OCI-LY3 (cell line): Measurements from ENCODE around the gene JAKMIP1.

Experiments
- H2AFZ ChIP-seq: fragments of 200-600, 300-600 bp; shearing (Covaris generic); 2 replicates; pipeline ENCODE4 v1.6.0; 2014; ENCODE audit warnings: antibody characterized with exemption, low read depth, low read length
- H3K27ac ChIP-seq: fragments of 200-600, 300-600 bp; sonication (generic); 2 replicates; pipeline ENCODE4 v1.5.1; 2014; ENCODE audit warnings: mild to moderate bottlenecking, low read length, moderate library complexity, mixed read lengths
- H3K27me3 ChIP-seq: fragments of 200-600, 300-600 bp; sonication (generic); 2 replicates; pipeline ENCODE4 v1.6.1; 2014; ENCODE audit warnings: low read depth, low read length, mixed read lengths
- H3K36me3 ChIP-seq: fragments of 200-600, 300-600 bp; sonication (generic); replicated peaks from 2 replicates; pipeline ENCODE3; 2014; ENCODE audit warnings: low read depth, low read length, mixed read lengths
- H3K4me1 ChIP-seq: fragments of 300-600, 200-600 bp; sonication (generic); 2 replicates; pipeline ENCODE4 v1.6.1; 2014; ENCODE audit warnings: low read length, mixed read lengths
- H3K4me2 ChIP-seq: fragments of 200-600, 300-600 bp; sonication (generic); 2 replicates; pipeline ENCODE4 v1.6.1; 2014; ENCODE audit warnings: low read length, mixed read lengths
- H3K4me3 ChIP-seq: fragments of 300-600, 200-600 bp; sonication (generic); 2 replicates; pipeline ENCODE4 v1.5.1; 2014; ENCODE audit warnings: antibody characterized with exemption, mild to moderate bottlenecking, low read length, moderate library complexity
- H3K79me2 ChIP-seq: fragments of 300-600, 200-600 bp; shearing (Covaris generic); 2 replicates; pipeline ENCODE4 v1.6.1; 2014; ENCODE audit warnings: mild to moderate bottlenecking, low read length, mixed read lengths
- H3K9ac ChIP-seq: fragments of 300-600, 200-600 bp; shearing (Covaris generic); 2 replicates; pipeline ENCODE4 v1.6.0; 2014; ENCODE audit warnings: mild to moderate bottlenecking, low read length, moderate library complexity
- H3K9me3 ChIP-seq: fragments of 200-600, 300-600 bp; shearing (Covaris generic); 2 replicates; pipeline ENCODE4 v1.6.1; 2014; ENCODE audit warnings: low read length, mixed read lengths; ENCODE audit not compliant: insufficient read depth
- H4K20me1 ChIP-seq: fragments of 200-600, 300-600 bp; sonication (generic); 2 replicates; pipeline ENCODE4 v1.6.1; 2016; ENCODE audit warnings: low read length, mixed read lengths; ENCODE audit not compliant: insufficient read depth
- CTCF ChIP-seq: fragments of 200-600, 300-600 bp; sonication (generic); IDR thresholded peaks from 2 replicates; pipeline ENCODE4 v1.5.1; 2014; ENCODE audit warnings: antibody characterized with exemption, low read length, low read depth
- EZH2phosphoT487 ChIP-seq: fragments of 200-600 bp; shearing (Covaris generic); IDR thresholded peaks from 2 replicates; pipeline ENCODE4 v1.6.1; 2018; ENCODE audit warnings: antibody characterized with exemption, mixed run types, low read depth

Gene JAKMIP1

GRCh38 chr4:6001680-6002491 lies 198.5 kb downstream of the JAKMIP1 start:
- Histone ChIP-seq H3K9me3 (no peaks in the 10 kb centered on the region), H3K4me3 (no peak overlapping the region), H3K9ac (no peak overlapping the region), H3K4me2 (no peak overlapping the region), H3K79me2 (no peaks in the 10 kb centered on the region), H3K27ac (no peak overlapping the region), H3K27me3 (peaks cover 3% of the 10 kb centered on the region; the same call in 1 of the 2 replicates), H3K4me1 (no peaks in the 10 kb centered on the region), H2AFZ (no peak overlapping the region), H3K36me3 (no peaks in the 10 kb centered on the region), H4K20me1 (no peaks in the 10 kb centered on the region)
- TF ChIP-seq EZH2phosphoT487 (no peak), CTCF (no peak)

GRCh38 chr4:5999830-6000365 lies 200.5 kb downstream of the JAKMIP1 start:
- Histone ChIP-seq H3K27ac (no peak overlapping the region), H3K4me2 (no peak overlapping the region), H2AFZ (no peak overlapping the region), H3K4me3 (no peak overlapping the region), H4K20me1 (no peaks in the 10 kb centered on the region), H3K9me3 (no peaks in the 10 kb centered on the region), H3K4me1 (no peaks in the 10 kb centered on the region), H3K9ac (no peak overlapping the region), H3K27me3 (peaks cover 3% of the 10 kb centered on the region; the same call in 1 of the 2 replicates), H3K79me2 (no peaks in the 10 kb centered on the region), H3K36me3 (no peaks in the 10 kb centered on the region)
- no peak for TF ChIP-seq EZH2phosphoT487
- TF ChIP-seq CTCF, result no peak

- no peak for TF ChIP-seq CTCF
- no peak for TF ChIP-seq EZH2phosphoT487
- H3K4me3 ChIP-seq, result no peak overlapping the region
- H3K9me3 ChIP-seq, result no peaks in the 10 kb centered on the region
- H3K27me3 ChIP-seq, result peaks cover 3% of the 10 kb centered on the region; the same call in 1 of the 2 replicates
- H3K4me1 ChIP-seq, result no peaks in the 10 kb centered on the region
- H3K9ac ChIP-seq, result no peak overlapping the region
- no peak overlapping the region for H2AFZ ChIP-seq
- no peaks in the 10 kb centered on the region for H4K20me1 ChIP-seq
- no peaks in the 10 kb centered on the region for H3K36me3 ChIP-seq
- H3K27ac ChIP-seq, result no peak overlapping the region
- no peaks in the 10 kb centered on the region for H3K79me2 ChIP-seq
- H3K4me2 ChIP-seq, result no peak overlapping the region
Measured at GRCh38 chr4:5999356-5999755, 201.0 kb downstream of the JAKMIP1 start.

- H3K27me3 ChIP-seq, result peaks cover 3% of the 10 kb centered on the region; the same call in 1 of the 2 replicates
- no peaks in the 10 kb centered on the region for H3K79me2 ChIP-seq
- H2AFZ ChIP-seq, result no peak overlapping the region
- no peaks in the 10 kb centered on the region for H3K36me3 ChIP-seq
- H3K27ac ChIP-seq, result no peak overlapping the region
- H3K9ac ChIP-seq, result no peak overlapping the region
- H4K20me1 ChIP-seq, result no peaks in the 10 kb centered on the region
- peak; percentile 96 for TF ChIP-seq CTCF
- TF ChIP-seq EZH2phosphoT487, result no peak
- H3K4me2 ChIP-seq, result peak overlapping the region; percentile 45
- no peaks in the 10 kb centered on the region for H3K4me1 ChIP-seq
- no peak overlapping the region for H3K4me3 ChIP-seq
- H3K9me3 ChIP-seq, result no peaks in the 10 kb centered on the region
Measured at GRCh38 chr4:5998333-5998936, 201.9 kb downstream of the JAKMIP1 start.
